HepG2 (cell line): ENCODE results near the gene GPR27. TPM values are rescaled to one million over a fixed set of nuclear protein-coding genes. Genes with fewer than 3 reads are reported as not detected.

Experiments
- ATAC-seq: fragments of 200-7000 bp; cut with Tn5 transposase; 3 replicates; pipeline ENCODE4 v1.9.1; 2020; ENCODE audit warnings: mild to moderate bottlenecking, moderate library complexity
- BruUV-seq: library from RNA; stranded (reverse); fragments of 400-500 nt; replicated peaks from 2 replicates; lab custom pipeline; 2021; lab: Mats Ljungman, UMichigan
- CTCF ChIA-PET: fragments of 300-600 bp; formaldehyde crosslinking; extraction: SDS; loops from one replicate; lab custom pipeline; 2021; ENCODE audit warnings: low total read pairs, inconsistent platforms, low intra/inter-chr PET ratio; lab: Yijun Ruan, JAX
- POLR2A ChIA-PET: fragments of 350-600 bp; sonication (Branson Sonifier 250); formaldehyde crosslinking; loops from one replicate; lab custom pipeline; 2020; ENCODE audit warnings: antibody characterized with exemption, inconsistent platforms; lab: Yijun Ruan, JAX
- DNase-seq: peaks from one replicate; pipeline ENCODE4 v3.0.0-alpha.2; 2015; ENCODE audit warnings: low spot score
- FAIRE-seq: peaks from 3 replicates; lab custom pipeline; 2011; peaks lifted over from hg19 to GRCh38; lab: Jason Lieb, UNC
- H2AFZ ChIP-seq: one replicate; pipeline ENCODE4 v1.6.1; 2011; ENCODE audit warnings: low read length, inconsistent platforms
- H3K27ac ChIP-seq: fragments of 300-600 bp; 3 replicates; pipeline ENCODE4 v1.8.0; 2011; ENCODE audit warnings: mixed run types, mild to moderate bottlenecking, mixed read lengths, low read length, inconsistent platforms; ENCODE audit not compliant: insufficient read depth; ENCODE audit errors: extremely low read length
- H3K27me3 ChIP-seq, 2 experiments: fragments of 200-600 bp in 1 of 2; 2 replicates in 1 of 2; 3 replicates in 1 of 2; pipeline versions ENCODE4 v1.6.0 to v1.8.0; 2011; ENCODE audit warnings: low read length in 2 of 2, mild to moderate bottlenecking in 2 of 2, moderate library complexity in 2 of 2, inconsistent platforms in 1 of 2; ENCODE audit not compliant: insufficient read depth in 2 of 2, control insufficient read depth in 1 of 2
- H3K36me3 ChIP-seq, 2 experiments: fragments of 200-600 bp in 1 of 2; replicated peaks in 1 of 2; 2 replicates in 1 of 2; 3 replicates in 1 of 2; pipeline versions ENCODE4 v1.5.1 to v1.8.0; 2011; ENCODE audit warnings: low read length in 2 of 2, inconsistent platforms in 1 of 2; ENCODE audit not compliant: insufficient read depth in 2 of 2, control insufficient read depth in 1 of 2
- H3K4me1 ChIP-seq: 2 replicates; pipeline ENCODE4 v1.5.1; 2012; ENCODE audit warnings: low read length, inconsistent platforms; ENCODE audit not compliant: insufficient read depth
- H3K4me2 ChIP-seq: 2 replicates; pipeline ENCODE4 v1.6.0; 2011; ENCODE audit warnings: low read depth, low read length, inconsistent platforms
- H3K4me3 ChIP-seq, 3 experiments: fragments of 200-600 bp in 1 of 3; sonication (generic), shearing (Covaris generic) in 1 of 3; replicated peaks in 1 of 3; 2 replicates each; pipeline ENCODE4 v1.5.1; 2011 to 2016; ENCODE audit warnings: low read length in 3 of 3, inconsistent platforms in 2 of 3, low read depth in 2 of 3, mild to moderate bottlenecking in 2 of 3, control low read depth in 1 of 3, mixed read lengths in 1 of 3; ENCODE audit not compliant: insufficient read depth in 1 of 3
- H3K79me2 ChIP-seq: one replicate; pipeline ENCODE4 v1.6.1; 2011; ENCODE audit warnings: low read length, inconsistent platforms; ENCODE audit not compliant: insufficient read depth
- H3K9ac ChIP-seq: 2 replicates; pipeline ENCODE4 v1.6.0; 2011; ENCODE audit warnings: mild to moderate bottlenecking, low read depth, low read length, inconsistent platforms; ENCODE audit not compliant: insufficient read depth
- H3K9me3 ChIP-seq: 2 replicates; pipeline ENCODE4 v1.5.1; 2012; ENCODE audit warnings: mild to moderate bottlenecking, low read length
- H4K20me1 ChIP-seq: 2 replicates; pipeline ENCODE4 v1.6.0; 2011; ENCODE audit warnings: inconsistent platforms, mild to moderate bottlenecking, low read length, moderate library complexity; ENCODE audit not compliant: insufficient read depth
- ATF1 ChIP-seq: IDR thresholded peaks from 2 replicates; pipeline ENCODE4 v1.6.1; 2016; ENCODE audit warnings: mild to moderate bottlenecking, control low read depth
- CREM ChIP-seq, 2 experiments: sonication (generic) in 1 of 2; formaldehyde crosslinking in 1 of 2; IDR thresholded peaks; 2 replicates each; pipeline versions ENCODE4 v1.4.0 to v1.6.1; 2016 to 2020; ENCODE audit warnings: antibody characterized with exemption in 1 of 2, mild to moderate bottlenecking in 1 of 2, missing genetic modification reagents in 1 of 2
- ERF ChIP-seq: IDR thresholded peaks from 2 replicates; pipeline ENCODE4 v1.6.1; 2018; ENCODE audit warnings: missing biosample characterization, missing genetic modification reagents
- ISL2 ChIP-seq: sonication (generic); formaldehyde crosslinking; IDR thresholded peaks from 2 replicates; pipeline ENCODE4 v1.5.0; 2020; ENCODE audit warnings: missing genetic modification reagents
- NPAS2 ChIP-seq: sonication (generic); formaldehyde crosslinking; IDR thresholded peaks from 2 replicates; pipeline ENCODE4 v1.8.0; 2022; ENCODE audit warnings: mild to moderate bottlenecking, missing genetic modification reagents, borderline replicate concordance
- RFXAP ChIP-seq: sonication (generic); formaldehyde crosslinking; IDR thresholded peaks from 2 replicates; pipeline ENCODE4 v1.4.0; 2020; ENCODE audit warnings: missing genetic modification reagents, borderline replicate concordance
- TCF7L2 ChIP-seq: IDR thresholded peaks from 2 replicates; pipeline ENCODE4 v1.6.1; 2011; ENCODE audit warnings: mild to moderate bottlenecking, low read depth, low read length, moderate library complexity
- ZBTB8A ChIP-seq: sonication (generic); formaldehyde crosslinking; IDR thresholded peaks from 2 replicates; pipeline ENCODE4 v1.4.0; 2020; ENCODE audit warnings: mild to moderate bottlenecking, low read depth, missing genetic modification reagents, borderline replicate concordance
- ZNF350 ChIP-seq: sonication (generic); formaldehyde crosslinking; IDR thresholded peaks from 2 replicates; pipeline ENCODE4 v1.4.0; 2020; ENCODE audit warnings: mild to moderate bottlenecking, low read depth, missing genetic modification reagents, borderline replicate concordance
- ZNF577 ChIP-seq: sonication (generic); formaldehyde crosslinking; IDR thresholded peaks from 2 replicates; pipeline ENCODE4 v1.4.0; 2020; ENCODE audit warnings: mild to moderate bottlenecking, low read depth, missing genetic modification reagents, borderline replicate concordance
- ZNF747 ChIP-seq: sonication (generic); formaldehyde crosslinking; IDR thresholded peaks from 2 replicates; pipeline ENCODE4 v1.8.1; 2023; ENCODE audit warnings: missing genetic modification reagents, mild to moderate bottlenecking, borderline replicate concordance
- ZNF773 ChIP-seq: sonication (generic); formaldehyde crosslinking; IDR thresholded peaks from 2 replicates; pipeline ENCODE4 v1.4.0; 2020; ENCODE audit warnings: missing genetic modification reagents, borderline replicate concordance
- WGBS: methylation state at CpG from one replicate; pipeline ENCODE4 v1.1.6; 2017; ENCODE audit warnings: low lambda C conversion rate; 5-methylcytosine and 5-hydroxymethylcytosine counted together
- in situ Hi-C: cut with HindIII; loops from 2 replicates; pipeline ENCODE4 v1.10.0; 2017; ENCODE audit warnings: low pct_unique_long_range_greater_than_20kb; ENCODE audit not compliant: extremely low pct_ligation_motif_present
- intact Hi-C: fragments of 100-400 bp; cut with micrococcal nuclease; formaldehyde crosslinking; loops from one replicate; pipeline ENCODE4 v1.10.0; 2022; ENCODE audit not compliant: unreplicated experiment
- polyA plus RNA-seq, 8 experiments: library from polyadenylated mRNA; depleted of rRNA in 3 of 8; stranded (reverse) in 7 of 8; unstranded in 1 of 8; fragments of >200 nt; fragmentation: Illumina TruSeq in 4 of 8; extraction: Trizol in 4 of 8; gene quantifications; 2 replicates each; pipeline versions ENCODE4 v1.2.1 to v1.2.3, GENCODE V29; 2011 to 2016; ENCODE audit warnings: low read depth in 4 of 8, missing spikeins in 1 of 8, mixed read lengths in 1 of 8; ENCODE audit not compliant: insufficient read depth in 1 of 8
- total RNA-seq, 5 experiments: library from RNA; depleted of rRNA; stranded (reverse); fragments of >200 nt; fragmentation: Illumina TruSeq; extraction: Trizol; gene quantifications; 2 replicates each; pipeline ENCODE4 v1.2.3, GENCODE V29; 2016; ENCODE audit warnings: low read depth in 1 of 5
- TF ChIP-seq, protein P1 (sequence below): IDR thresholded peaks from 2 replicates; pipeline ENCODE4 v1.6.1; 2012; ENCODE audit warnings: low read depth, low read length, improper control_type of control experiment
- TF ChIP-seq, protein P2 (sequence below): sonication (generic); formaldehyde crosslinking; IDR thresholded peaks from 2 replicates; pipeline ENCODE4 v1.8.0; 2022; ENCODE audit warnings: mild to moderate bottlenecking, missing genetic modification reagents, borderline replicate concordance

The GPR27 gene
- total and polyA plus RNA-seq, 2 of the 13 experiments (the other 11 are each of a cell fraction or from before 2014, with no cell fraction given), result not detected

DNA sequence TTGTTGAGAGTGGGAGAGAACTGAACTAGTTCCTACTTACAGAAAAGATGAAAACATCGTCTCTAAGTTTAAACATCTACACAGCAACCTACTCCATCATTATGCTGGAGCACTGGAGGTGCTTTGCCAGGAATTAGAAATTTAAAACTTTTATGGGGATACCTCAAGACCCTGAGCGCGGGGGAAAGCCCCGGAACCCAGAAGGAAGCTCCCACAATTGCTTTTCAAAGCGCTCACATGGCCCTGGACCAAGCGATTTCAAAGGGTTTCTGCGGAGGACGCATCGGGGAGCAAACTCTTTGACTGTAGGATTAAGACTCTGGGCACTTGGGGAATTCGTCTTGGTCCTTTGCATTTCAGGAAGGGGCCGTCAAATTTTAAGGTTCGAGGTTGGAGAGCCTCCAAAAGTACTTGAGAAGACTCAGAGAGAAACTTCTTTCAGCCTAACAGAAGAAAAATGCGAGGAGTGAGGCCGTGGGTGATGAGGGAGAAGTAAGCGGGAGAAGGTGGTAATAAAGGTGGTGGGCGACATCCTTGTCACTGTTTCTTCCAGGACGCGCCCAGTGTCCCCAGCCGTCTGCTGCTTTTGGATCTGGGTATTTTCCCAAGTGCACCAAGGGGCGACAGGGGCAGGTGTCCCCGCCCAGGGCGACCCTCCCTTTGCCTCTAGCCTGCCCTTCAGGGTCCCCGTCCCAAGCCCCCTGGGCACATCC is 30.7 kb downstream of the GPR27 start:
- peak overlapping the region in 1 of 3 experiments; percentile 23; a peak in 1 of 6 replicates for H3K4me3 ChIP-seq
- no peak overlapping the region for H3K9ac ChIP-seq
- H3K9me3 ChIP-seq, result no peaks in the 10 kb centered on the region
- no peak overlapping the region for H2AFZ ChIP-seq
- POLR2A ChIA-PET, result no interaction called here
- H3K4me2 ChIP-seq, result no peak overlapping the region
- in situ Hi-C loops, result no loop called here
- BruUV-seq, result no TSS peak
- no peaks in the 10 kb centered on the region for H3K4me1 ChIP-seq
- H3K27ac ChIP-seq, result no peak overlapping the region
- WGBS, result 16% methylated on average over 19 of the region's 23 CpGs
- no peaks in the 10 kb centered on the region for H3K79me2 ChIP-seq
- TF ChIP-seq ZNF747 (no peak), ZBTB8A (CRISPR knock-in tag) (no peak), TCF7L2 (no peak), ISL2 (CRISPR knock-in tag) (no peak), NPAS2 (CRISPR knock-in tag) (no peak)
- no peaks in the 10 kb centered on the region; the same call in 1 of the 2 replicates for H4K20me1 ChIP-seq
- peaks cover 2 to 39% of the 10 kb centered on the region in 2 experiments; a peak in 3 of 5 replicates for H3K27me3 ChIP-seq
- H3K36me3 ChIP-seq, result no peaks in the 10 kb centered on the region
- intact Hi-C loops, result loop anchor here (10.0 kb wide), 1 partner anchor 390 kb away; no protein-coding TSS in a partner anchor
- FAIRE-seq (no peak), ATAC-seq (no peak), DNase-seq (no peak)
- CTCF ChIA-PET, result no interaction called here

DNA sequence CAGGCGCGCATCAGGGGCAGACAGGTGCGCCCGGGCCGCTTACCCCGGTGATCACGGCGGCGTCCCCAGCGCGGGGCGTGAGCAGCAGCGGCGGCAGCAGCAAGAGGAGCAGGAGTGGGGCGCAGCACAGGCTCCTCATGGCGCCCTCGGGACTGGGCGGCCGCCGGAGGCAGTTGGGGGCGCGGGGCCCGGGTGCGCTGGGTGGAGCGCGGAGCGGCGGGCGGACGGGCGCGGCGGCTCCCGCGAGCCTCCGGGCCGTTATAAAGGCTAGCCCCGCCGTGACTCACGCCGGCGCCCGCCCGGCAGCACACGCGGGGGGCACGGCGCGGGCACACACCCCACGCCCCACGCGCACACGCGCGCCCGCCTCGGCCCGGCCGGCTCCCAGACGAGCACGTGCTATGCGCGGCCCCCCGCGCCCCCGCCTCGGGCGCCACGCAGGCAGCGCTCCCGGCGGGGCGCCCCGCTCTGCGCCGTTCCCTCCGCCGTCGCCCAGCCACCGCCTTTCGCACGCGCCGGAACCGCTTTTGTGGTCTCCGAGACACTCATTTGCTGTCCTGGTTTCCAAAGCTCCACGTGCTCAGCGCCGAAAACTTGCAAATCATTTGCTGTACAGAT is 31.4 kb downstream of the GPR27 start, which contains the start of gene PROK2:
Gene PROK2, minus strand, starts transcription at position 235 of the 618 bp plus-strand sequence. Its CDS starts 96 bp downstream, at position 139.
- Histone ChIP-seq H3K4me1 (no peaks in the 10 kb centered on the region), H3K79me2 (no peaks in the 10 kb centered on the region), H3K9me3 (no peaks in the 10 kb centered on the region), H4K20me1 (no peaks in the 10 kb centered on the region; the same call in 1 of the 2 replicates), H3K9ac (no peak within 1 kb of the TSS), H3K27ac (no peak within 1 kb of the TSS), H2AFZ (no peak within 1 kb of the TSS), H3K27me3 (peaks cover 2 to 39% of the 10 kb centered on the region in 2 experiments; a peak in 3 of 5 replicates), H3K4me2 (no peak within 1 kb of the TSS), H3K4me3 (peak within 1 kb of the TSS in 1 of 3 experiments; percentile 23; a peak in 1 of 6 replicates), H3K36me3 (no peaks in the 10 kb centered on the region)
- intact Hi-C loops, result loop anchor here (10.0 kb wide), 1 partner anchor 390 kb away; no protein-coding TSS in a partner anchor
- ATAC-seq, result no peak; the same call in 2 of the 3 replicates
- WGBS, result 6% methylated on average over 7 of the region's 89 CpGs
- no TSS peak for BruUV-seq
- no peak for FAIRE-seq
- no peak for DNase-seq
- in situ Hi-C loops, result no loop called here
- ChIA-PET POLR2A (no interaction called here), CTCF (no interaction called here)
- TF ChIP-seq ZNF577 (no peak), ATF1 (CRISPR knock-in tag) (no peak), ZNF773 (CRISPR knock-in tag) (no peak), RFXAP (CRISPR knock-in tag) (no peak), CREM (IDR thresholded peaks at IDR 0.05) (no peak), CREM (CRISPR knock-in tag; IDR thresholded peaks at IDR 0.05) (no peak), ZNF350 (no peak), ERF (no peak)
- TF ChIP-seq, protein P1, sequence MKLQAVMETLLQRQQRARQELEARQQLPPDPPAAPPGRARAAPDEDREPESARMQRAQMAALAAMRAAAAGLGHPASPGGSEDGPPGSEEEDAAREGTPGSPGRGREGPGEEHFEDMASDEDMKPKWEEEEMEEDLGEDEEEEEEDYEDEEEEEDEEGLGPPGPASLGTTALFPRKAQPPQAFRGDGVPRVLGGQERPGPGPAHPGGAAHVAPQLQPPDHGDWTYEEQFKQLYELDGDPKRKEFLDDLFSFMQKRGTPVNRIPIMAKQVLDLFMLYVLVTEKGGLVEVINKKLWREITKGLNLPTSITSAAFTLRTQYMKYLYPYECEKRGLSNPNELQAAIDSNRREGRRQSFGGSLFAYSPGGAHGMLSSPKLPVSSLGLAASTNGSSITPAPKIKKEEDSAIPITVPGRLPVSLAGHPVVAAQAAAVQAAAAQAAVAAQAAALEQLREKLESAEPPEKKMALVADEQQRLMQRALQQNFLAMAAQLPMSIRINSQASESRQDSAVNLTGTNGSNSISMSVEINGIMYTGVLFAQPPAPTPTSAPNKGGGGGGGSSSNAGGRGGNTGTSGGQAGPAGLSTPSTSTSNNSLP, result no peak
- TF ChIP-seq, protein P2, sequence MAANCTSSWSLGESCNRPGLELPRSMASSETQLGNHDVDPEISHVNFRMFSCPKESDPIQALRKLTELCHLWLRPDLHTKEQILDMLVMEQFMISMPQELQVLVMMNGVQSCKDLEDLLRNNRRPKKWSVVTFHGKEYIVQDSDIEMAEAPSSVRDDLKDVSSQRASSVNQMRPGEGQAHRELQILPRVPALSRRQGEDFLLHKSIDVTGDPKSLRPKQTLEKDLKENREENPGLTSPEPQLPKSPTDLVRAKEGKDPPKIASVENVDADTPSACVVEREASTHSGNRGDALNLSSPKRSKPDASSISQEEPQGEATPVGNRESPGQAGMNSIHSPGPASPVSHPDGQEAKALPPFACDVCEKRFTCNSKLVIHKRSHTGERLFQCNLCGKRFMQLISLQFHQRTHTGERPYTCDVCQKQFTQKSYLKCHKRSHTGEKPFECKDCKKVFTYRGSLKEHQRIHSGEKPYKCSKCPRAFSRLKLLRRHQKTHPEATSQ, result no peak
